22Rv1 (cell line): Measurements from ENCODE around the gene C1orf198.

ENCODE experiments used
- ZFX ChIP-seq: fragments of 450-650 bp; IDR thresholded peaks from 2 replicates; pipeline ENCODE4 v1.6.1; 2017; ENCODE audit warnings: antibody characterized with exemption, borderline replicate concordance
- TF ChIP-seq, protein P1 (sequence below): fragments of 450-650 bp; IDR thresholded peaks from 2 replicates; pipeline ENCODE4 v1.5.1; 2017; ENCODE audit warnings: mild to moderate bottlenecking

DNA sequence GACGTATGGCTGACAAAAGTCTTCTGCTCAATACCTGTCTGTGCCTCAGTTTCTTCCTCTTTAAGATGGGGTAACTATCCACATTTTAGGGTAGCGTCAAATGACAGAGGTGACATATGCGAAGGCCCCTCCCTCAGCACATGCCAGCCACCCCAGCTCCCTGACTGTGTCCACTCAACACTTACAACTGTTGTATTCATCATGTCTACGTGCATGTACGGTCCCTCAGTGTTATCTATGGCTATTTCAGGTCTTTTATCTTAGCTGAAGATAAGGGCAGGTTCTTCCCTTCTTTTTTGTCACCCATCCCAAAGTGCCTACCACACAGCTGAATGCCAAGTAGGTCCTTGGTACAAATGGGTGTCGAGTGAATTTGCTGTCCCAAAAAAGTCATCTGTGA is 8.3 kb upstream of the C1orf198 start:
- TF ChIP-seq, protein P1, sequence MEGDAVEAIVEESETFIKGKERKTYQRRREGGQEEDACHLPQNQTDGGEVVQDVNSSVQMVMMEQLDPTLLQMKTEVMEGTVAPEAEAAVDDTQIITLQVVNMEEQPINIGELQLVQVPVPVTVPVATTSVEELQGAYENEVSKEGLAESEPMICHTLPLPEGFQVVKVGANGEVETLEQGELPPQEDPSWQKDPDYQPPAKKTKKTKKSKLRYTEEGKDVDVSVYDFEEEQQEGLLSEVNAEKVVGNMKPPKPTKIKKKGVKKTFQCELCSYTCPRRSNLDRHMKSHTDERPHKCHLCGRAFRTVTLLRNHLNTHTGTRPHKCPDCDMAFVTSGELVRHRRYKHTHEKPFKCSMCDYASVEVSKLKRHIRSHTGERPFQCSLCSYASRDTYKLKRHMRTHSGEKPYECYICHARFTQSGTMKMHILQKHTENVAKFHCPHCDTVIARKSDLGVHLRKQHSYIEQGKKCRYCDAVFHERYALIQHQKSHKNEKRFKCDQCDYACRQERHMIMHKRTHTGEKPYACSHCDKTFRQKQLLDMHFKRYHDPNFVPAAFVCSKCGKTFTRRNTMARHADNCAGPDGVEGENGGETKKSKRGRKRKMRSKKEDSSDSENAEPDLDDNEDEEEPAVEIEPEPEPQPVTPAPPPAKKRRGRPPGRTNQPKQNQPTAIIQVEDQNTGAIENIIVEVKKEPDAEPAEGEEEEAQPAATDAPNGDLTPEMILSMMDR: no peak
- TF ChIP-seq ZFX: no peak
